RKO (cell line): ENCODE data around the gene ANP32E.
"Not testable (repeated sequence)": the region's sequence is repeated elsewhere in the genome, so short reads cannot be mapped to it uniquely, and the experiment has no call there.

ENCODE experiments used
- DNase-seq: peaks from one replicate; pipeline ENCODE4 v3.0.0-alpha.2; 2016; ENCODE audit warnings: low spot score

The ANP32E gene

DNA sequence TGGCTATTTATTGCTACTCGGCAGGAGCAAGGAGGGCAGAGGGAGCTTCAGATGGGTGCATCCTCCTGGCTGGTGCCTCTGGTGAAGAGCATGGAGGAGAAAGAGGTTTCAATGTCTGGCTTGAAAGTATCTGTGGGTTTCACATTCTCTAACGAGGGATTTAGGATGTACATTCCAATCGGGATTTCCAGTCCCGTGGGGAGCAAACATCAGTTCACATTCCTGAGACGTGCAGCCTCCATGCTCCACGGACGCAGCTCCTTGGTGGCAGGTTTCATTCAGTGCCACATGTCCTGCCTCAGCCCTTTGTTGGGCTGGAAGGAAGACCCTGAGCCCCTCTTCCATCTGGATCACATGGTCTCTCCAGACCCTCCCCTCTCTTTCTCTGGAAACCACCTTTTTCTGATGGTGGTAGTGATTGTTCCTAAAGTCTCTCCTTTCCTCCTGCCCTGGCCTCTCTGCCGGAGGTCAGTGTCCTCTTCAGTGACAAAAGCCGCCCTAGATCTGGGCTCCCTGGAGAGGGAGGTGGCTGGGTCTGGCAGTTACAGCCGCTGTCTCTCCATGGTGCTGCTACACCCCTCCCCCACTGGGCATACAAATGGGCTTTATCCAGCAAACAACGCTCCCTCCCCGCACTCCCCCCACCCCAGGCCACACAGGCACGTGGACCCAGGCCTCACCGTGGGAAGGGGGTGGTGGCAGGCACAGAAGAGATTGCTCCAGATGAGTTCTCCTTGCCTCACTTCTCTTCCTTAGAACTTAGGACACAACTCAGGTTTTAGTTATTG is 20.8 kb upstream of the ANP32E start:
- DNase-seq: no peak

DNA sequence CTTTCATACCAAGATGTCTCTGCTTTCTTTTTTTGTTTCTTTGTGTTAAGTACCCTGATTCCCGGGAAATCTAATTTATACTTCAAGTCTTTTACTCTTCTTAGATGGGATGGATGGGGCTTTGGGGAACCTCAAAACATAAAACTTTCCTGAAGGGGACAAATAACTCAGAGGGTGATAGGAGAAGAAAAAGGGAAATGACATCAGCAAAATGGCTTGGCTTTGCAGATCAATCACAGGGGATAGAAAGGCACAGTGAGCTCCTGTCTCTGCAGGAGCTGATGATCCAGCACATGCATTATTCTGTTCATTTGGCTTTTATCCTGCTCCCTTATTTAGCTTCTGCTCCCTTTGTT is 20.3 kb upstream of the ANP32E start:
- DNase-seq: no peak

GRCh38 chr1:150249936-150250335 is 14.0 kb upstream of the ANP32E start:
- DNase-seq: no peak

- no peak for DNase-seq
Observed at GRCh38 chr1:150243003-150243402, 7.1 kb upstream of the ANP32E start.

DNA sequence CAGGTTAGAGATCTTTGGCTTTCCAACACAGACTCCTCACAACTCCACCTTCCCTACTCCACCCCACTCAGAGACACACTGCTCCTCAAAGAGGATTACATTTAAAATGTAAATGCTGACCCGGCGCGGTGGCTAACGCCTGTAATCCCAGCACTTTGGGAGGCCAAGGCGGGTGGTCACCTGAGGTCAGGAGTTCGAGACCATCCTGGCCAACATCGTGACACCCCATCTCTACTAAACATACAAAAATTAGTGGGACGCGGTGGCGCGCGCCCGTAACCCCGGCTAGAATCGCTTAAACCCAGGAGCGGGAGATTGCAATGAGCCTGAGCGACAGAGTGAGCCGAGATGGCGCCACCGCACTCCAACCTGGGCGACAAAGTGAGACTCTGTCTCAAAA is 1.8 kb upstream of the ANP32E start:
- DNase-seq: no peak

- DNase-seq: not testable (repeated sequence)
Observed at GRCh38 chr1:150237176-150237575, 1.3 kb upstream of the ANP32E start.

DNA sequence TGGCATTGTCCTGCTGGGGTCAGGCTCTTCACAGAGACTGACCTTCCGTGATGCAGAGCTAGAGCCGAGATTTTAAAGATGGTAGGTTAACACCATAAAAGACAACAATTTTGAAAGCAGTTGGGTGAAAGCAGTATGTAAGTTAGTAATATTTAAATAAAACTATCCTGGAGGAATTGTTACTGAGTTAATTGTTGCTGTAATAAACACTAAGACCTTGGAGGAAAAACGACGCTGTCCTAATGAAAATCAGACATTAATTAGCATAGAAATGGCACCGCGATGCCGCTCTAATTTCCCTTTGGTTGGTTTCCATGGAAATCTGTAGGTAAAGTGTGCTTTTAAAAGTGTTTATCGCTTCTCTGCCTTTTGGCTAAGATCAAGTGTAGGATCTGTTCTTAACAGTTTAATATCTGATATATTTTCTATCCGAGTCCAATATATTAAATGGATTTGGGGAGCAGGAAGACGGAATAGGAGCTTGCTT is 745 bp upstream of the ANP32E start:
- DNase-seq: no peak

DNA sequence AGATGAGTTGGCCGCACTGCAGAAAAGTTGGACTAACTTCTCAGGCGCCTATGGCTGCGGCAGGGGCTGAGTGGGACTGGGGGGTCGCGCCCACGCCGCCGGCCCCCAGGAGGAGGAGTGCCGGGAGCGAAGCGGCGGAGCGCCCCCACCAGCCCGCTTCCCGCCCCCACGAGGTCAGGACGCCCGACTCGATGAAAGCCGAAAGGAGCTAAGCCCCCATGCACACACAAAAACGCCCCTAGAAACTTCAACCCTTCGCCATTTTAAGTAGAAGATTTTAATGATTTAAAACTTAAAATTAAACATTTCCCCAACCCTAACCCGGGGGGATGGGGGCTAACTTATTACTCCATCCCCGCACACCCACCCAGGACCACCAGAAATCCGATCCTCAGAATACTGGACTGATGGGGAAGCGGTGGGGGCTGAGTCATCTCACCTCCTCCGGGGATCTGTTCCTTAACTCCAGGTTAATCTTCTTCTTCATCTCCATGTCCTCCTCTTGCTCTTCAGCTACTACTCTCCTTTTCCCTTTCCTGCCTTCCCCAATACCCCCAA is 539 bp downstream of the ANP32E start:
- peak; percentile 63 for DNase-seq

DNA sequence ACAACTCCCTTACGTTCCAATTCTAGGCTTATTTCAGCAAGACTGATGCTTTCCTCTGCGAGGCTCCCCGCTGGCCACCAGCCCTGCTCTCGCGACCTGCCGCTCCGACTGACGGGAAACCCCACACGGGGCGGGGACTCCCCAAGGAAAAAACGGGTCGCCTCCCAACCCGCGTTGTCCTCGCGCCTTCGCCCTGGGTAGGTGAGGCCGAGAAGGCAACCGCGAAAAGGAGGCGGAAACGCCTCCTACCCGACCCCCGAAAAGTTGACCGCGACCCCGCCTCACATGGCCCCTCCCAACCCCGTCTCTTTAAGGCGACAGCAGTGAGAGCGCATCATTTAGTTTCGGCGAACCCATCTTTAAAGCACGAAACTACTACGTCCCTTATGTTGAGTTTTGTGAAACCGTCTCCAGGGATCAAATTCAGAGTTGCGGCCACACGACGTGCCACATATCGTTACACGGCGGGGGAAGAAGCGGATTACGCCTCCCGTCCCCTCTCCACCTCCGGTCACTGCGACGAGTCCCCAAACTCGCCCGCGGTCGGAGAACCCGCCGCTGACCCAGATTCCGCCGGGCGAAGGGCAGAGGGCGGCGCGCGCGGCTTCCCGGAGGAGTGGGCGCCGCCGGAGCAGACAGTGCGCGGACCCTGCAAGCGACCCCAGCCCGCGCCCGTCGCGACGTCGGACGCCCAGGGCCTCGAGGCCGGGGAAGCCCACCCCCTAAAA is 1.2 kb downstream of the ANP32E start:
- DNase-seq: peak; percentile 78

GRCh38 chr1:150234309-150234565 is 1.7 kb downstream of the ANP32E start:
- no peak for DNase-seq

DNA sequence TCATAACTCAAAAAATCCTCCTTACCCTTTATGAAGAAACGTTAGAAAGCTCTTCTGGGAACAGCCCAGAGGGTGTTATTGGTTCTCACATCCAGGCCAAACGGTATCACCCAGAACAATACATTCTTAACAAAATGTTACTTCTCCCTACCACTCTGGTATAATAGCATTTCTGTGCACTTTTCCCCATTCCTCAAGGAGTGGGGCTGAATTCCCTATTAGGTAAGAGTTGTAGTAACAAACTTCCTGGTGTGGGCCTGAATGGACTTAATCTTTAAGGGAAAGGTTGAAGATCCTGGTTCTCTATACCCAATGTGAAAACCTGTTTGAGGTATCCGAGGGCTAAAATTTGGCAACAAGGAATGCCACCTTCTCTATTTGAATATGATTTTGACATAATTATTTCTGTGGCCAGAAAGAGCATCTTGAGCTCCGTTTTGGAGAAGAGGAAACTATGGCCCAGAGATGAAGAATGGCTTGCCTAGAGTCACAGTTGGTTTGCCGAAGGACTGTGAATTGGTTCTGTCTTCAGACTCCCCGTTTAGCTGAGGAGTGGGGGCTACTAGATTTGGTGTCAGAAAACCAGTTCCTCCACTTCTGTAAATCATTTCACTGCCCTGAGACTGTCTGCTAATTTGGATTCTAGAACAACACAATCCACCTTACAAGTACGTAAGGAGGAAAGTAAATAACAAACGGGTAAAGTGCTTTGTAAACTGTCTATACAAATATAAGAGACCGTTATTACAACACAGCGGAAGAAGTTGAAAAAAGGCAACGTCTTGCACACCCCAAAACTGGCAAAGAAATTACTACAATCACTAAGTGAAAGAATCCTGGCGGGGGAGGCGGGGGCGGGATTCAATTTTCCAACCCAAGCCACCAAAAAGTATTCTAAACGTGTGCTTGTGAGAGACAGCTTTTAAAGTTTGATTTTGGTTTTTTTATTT is 2.3 kb downstream of the ANP32E start:
- peak; percentile 11 for DNase-seq

GRCh38 chr1:150232921-150233320 is 3.0 kb downstream of the ANP32E start:
- not testable (repeated sequence) for DNase-seq

- not testable (repeated sequence) for DNase-seq
Observed at GRCh38 chr1:150228246-150228645, 7.7 kb downstream of the ANP32E start.

- DNase-seq: no peak
Observed at GRCh38 chr1:150227228-150227627, 8.7 kb downstream of the ANP32E start.

DNA sequence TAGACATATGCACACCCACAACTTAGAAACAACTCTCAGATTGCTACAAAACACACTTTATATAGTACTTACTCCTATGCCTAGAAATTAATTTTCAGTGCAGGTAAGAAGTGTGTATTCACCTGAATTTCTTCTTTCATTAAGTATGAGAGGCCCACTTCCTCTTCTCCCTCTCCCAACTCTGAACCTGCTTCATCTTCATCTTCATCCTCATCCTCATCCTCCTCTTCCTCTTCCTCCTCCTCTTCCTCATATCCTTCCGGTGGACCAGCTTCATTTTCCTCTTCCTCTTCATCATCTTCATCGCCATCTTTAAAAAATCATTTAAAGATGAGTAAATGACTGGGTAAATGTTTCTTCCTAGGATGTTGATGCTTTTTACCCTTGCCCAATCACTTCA is 9.4 kb downstream of the ANP32E start:
- no peak for DNase-seq

DNA sequence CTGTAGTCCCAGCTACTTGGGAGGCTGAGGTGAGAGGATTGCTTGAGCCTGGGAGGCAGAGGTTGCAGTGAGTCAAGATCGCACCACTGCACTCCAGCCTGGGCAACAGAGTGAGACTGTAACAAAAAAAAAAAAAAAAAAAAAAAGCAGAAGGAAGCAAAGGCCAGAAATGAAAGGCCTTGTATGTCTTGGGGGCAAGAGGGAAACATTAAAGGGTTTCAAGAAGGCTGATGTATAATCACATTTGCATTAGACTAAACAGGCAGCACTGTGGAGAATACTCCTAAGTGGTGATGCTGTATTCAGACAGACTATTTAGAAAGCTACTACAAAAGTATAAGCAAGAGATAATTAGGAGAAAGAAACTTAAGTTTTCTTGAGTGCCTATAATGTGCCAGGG is 10.4 kb downstream of the ANP32E start:
- no peak for DNase-seq

DNA sequence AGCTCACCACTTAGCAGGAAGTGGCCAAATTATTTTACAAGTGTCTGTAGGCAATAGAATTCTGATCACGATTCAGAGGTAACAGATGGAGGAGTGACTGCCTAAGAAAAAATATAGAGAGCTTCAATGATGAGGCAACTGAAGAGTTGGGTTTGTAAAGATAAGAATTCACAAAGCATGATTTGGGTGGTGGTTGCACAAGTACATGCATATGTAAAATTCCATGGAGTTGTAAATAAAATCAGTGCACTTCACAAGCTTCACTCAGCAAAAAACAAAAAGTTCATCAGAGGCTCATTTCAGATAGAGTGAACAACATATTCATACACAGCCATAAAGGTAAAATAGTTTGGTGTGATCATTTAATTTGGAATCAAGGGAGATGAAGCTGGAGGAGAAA is 10.9 kb downstream of the ANP32E start:
- DNase-seq: no peak

- DNase-seq: peak; percentile 52
Observed at GRCh38 chr1:150221552-150221951, 14.4 kb downstream of the ANP32E start.

- DNase-seq: not testable (repeated sequence)
Observed at GRCh38 chr1:150215855-150216254, 20.1 kb downstream of the ANP32E start.

- DNase-seq: not testable (repeated sequence)
Observed at GRCh38 chr1:150214099-150214756, 21.7 kb downstream of the ANP32E start.

DNA sequence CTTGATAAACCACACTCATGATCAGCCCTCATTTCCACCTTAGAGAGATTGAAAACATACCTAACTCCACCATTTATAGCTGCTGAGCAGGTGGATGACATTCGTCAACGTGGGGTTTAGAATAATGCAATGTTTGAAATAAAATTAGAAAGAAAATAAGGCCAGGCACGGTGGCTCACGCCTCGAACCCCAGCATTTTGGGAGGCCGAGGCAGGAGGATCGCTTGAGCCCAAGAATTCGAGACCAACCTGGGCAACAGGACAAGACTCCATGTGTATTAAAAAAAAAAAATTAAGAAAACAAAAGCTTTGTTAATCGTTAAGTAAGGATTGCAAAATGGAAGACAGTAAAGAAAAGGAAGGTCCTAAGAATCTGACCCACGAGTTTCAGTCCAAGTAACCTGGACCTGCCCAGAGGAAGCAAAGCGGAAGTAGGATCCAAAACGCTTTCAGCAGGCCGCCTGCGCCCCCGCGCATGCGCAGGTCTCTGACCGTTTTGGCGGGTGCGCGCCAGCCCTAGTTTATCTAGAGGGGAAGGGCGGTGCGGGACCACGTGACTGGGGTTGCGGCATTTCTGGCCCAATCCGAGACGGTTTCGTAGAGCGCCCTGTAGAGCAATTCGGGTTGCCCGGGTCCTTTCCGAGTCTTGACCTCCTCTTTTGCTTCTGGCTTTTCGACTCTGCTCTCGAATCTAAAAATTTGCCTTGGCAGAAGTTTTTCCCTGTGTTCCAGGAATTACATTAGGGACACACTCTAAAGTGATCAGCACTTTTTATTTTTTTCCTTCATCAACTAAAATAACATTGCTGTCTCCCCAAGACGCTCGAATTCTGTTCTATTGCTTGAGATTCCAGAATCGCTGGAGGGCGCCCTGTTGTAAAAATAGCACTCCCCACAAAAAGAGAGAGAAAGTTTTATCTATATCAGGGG is 22.5 kb downstream of the ANP32E start:
- no peak for DNase-seq
